ENCODE results near the gene STXBP1.

DNA sequence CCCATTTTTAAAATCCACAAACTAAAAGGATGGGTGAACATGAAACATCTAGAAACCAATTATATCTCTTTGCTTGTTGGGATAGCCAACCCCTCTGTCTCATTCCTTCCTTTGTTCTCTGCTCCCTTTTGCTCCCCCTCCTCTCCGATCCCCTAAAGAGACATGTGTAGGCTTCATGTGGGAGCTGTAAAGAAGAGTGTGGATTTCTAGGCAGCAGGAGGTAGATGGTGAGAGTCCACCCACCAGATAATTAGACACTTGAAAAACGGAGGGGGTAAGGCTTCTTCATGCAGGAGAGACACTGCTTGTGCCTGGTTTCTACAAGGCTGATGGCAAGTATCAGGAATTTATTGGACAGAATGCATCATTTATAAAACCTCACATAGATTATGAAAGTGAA, 67.4 kb downstream of the STXBP1 start:
- TF ChIP-seq CTCF (IDR thresholded peaks at IDR 0.05) (no peak), EP300 (IDR thresholded peaks at IDR 0.05) (no peak)

Measured in tibial nerve (tissue), 4 donors.